K562 (cell line): ENCODE measurements around the gene ASB17. TPM values are rescaled to one million over a fixed set of nuclear protein-coding genes. Genes with fewer than 3 reads are reported as not detected.

ENCODE experiments used
- ATAC-seq: fragments of 200-7000 bp; cut with Tn5 transposase; 3 replicates; pipeline ENCODE4 v1.9.1; 2020; ENCODE audit warnings: moderate library complexity
- BruUV-seq: library from RNA; stranded (reverse); fragments of 400-500 nt; replicated peaks from 2 replicates; lab custom pipeline; 2021; lab: Mats Ljungman, UMichigan
- CTCF ChIA-PET: fragments of 300-600 bp; formaldehyde crosslinking; extraction: SDS; loops from one replicate; lab custom pipeline; 2021; ENCODE audit warnings: low intra/inter-chr PET ratio; lab: Yijun Ruan, JAX
- POLR2A ChIA-PET: fragments of 300-600, 350-650 bp; sonication (Branson Sonifier 250); formaldehyde crosslinking; extraction: SDS; loops from one replicate; lab custom pipeline; 2021; ENCODE audit warnings: antibody characterized with exemption, inconsistent platforms; lab: Yijun Ruan, JAX
- DNase-seq, 4 experiments: peaks; one replicate each; pipeline versions ENCODE4 v3.0.0 to v3.0.0-alpha.2; 2011 to 2018; ENCODE audit warnings: low spot score in 3 of 4, mixed read lengths in 3 of 4; ENCODE audit errors: extremely low read depth in 1 of 4
- FAIRE-seq: peaks from 2 replicates; lab custom pipeline; 2011; peaks lifted over from hg19 to GRCh38; lab: Jason Lieb, UNC
- H2AFZ ChIP-seq: 2 replicates; pipeline ENCODE4 v1.6.0; 2011; ENCODE audit warnings: low read depth, low read length, control low read depth, inconsistent platforms
- H3K27ac ChIP-seq: fragments of 200-600 bp; 3 replicates; pipeline ENCODE4 v1.8.0; 2011; ENCODE audit warnings: low read depth, mild to moderate bottlenecking, control low read depth, inconsistent platforms, low read length, moderate library complexity, mixed read lengths; ENCODE audit errors: extremely low read depth
- H3K27me3 ChIP-seq, 2 experiments: fragments of 300-600 bp in 1 of 2; 2 replicates in 1 of 2; 3 replicates in 1 of 2; pipeline versions ENCODE4 v1.6.0 to v1.8.0; 2011; ENCODE audit warnings: inconsistent platforms in 2 of 2, low read length in 2 of 2, mild to moderate bottlenecking in 1 of 2, mixed read lengths in 1 of 2, moderate library complexity in 1 of 2; ENCODE audit not compliant: control insufficient read depth in 2 of 2, insufficient read depth in 2 of 2
- H3K36me3 ChIP-seq: fragments of 300-600 bp; 3 replicates; pipeline ENCODE4 v1.8.0; 2011; ENCODE audit warnings: mild to moderate bottlenecking, low read length, inconsistent platforms; ENCODE audit not compliant: control insufficient read depth, insufficient read depth
- H3K4me1 ChIP-seq, 2 experiments: fragments of 200-600 bp in 1 of 2; replicated peaks in 1 of 2; 2 replicates in 1 of 2; 3 replicates in 1 of 2; pipeline versions ENCODE4 v1.5.1 to v1.8.0; 2011; ENCODE audit warnings: inconsistent platforms in 2 of 2, low read length in 2 of 2, mild to moderate bottlenecking in 1 of 2, mixed read lengths in 1 of 2, moderate library complexity in 1 of 2; ENCODE audit not compliant: control insufficient read depth in 2 of 2, insufficient read depth in 2 of 2
- H3K4me2 ChIP-seq: 2 replicates; pipeline ENCODE4 v1.6.1; 2011; ENCODE audit warnings: low read length, control low read depth, inconsistent platforms, mixed read lengths; ENCODE audit not compliant: insufficient read depth
- H3K4me3 ChIP-seq: fragments of 200-600 bp; sonication (generic), shearing (Covaris generic); 2 replicates; pipeline ENCODE4 v1.5.1; 2016; ENCODE audit warnings: control low read depth, inconsistent platforms
- H3K79me2 ChIP-seq: fragments of 200-600 bp; 3 replicates; pipeline ENCODE4 v1.8.0; 2011; ENCODE audit warnings: low read length, inconsistent platforms; ENCODE audit not compliant: control insufficient read depth, insufficient read depth
- H3K9ac ChIP-seq, 2 experiments: 2 replicates each; pipeline versions ENCODE4 v1.6.0 to v1.6.1; 2011; ENCODE audit warnings: low read depth in 2 of 2, low read length in 2 of 2, control low read depth in 1 of 2, inconsistent platforms in 1 of 2, mild to moderate bottlenecking in 1 of 2, mixed read lengths in 1 of 2; ENCODE audit not compliant: insufficient read depth in 1 of 2
- H3K9me1 ChIP-seq: one replicate; pipeline ENCODE4 v1.6.0; 2011; ENCODE audit warnings: inconsistent platforms, mild to moderate bottlenecking, low read length, moderate library complexity; ENCODE audit not compliant: control insufficient read depth, insufficient read depth
- H3K9me3 ChIP-seq: replicated peaks from 2 replicates; pipeline ENCODE4 v1.5.1; 2011; ENCODE audit warnings: low read depth, low read length, inconsistent platforms; ENCODE audit not compliant: control insufficient read depth, insufficient read depth
- H4K20me1 ChIP-seq: replicated peaks from 2 replicates; pipeline ENCODE4 v1.6.1; 2011; ENCODE audit warnings: low read length, inconsistent platforms, mixed read lengths; ENCODE audit not compliant: control insufficient read depth, insufficient read depth
- ERF ChIP-seq: fragments of 450-650 bp; formaldehyde crosslinking; IDR thresholded peaks from 2 replicates; pipeline ENCODE4 v1.4.0; 2020; ENCODE audit warnings: mild to moderate bottlenecking, mixed read lengths
- HNRNPH1 ChIP-seq: fragments of 200-400 bp; formaldehyde crosslinking; optimal IDR thresholded peaks from 2 replicates; pipeline ENCODE3; 2017; ENCODE audit warnings: low read depth, mild to moderate bottlenecking, low read length, moderate library complexity
- JUND ChIP-seq, 2 experiments: IDR thresholded peaks; 2 replicates in 1 of 2; 3 replicates in 1 of 2; pipeline ENCODE4 v1.6.1; 2011; ENCODE audit warnings: borderline replicate concordance in 2 of 2, low read depth in 2 of 2, low read length in 2 of 2, improper control_type of control experiment in 1 of 2, missing biosample characterization in 1 of 2, missing genetic modification characterization in 1 of 2, missing genetic modification reagents in 1 of 2
- KAT2B ChIP-seq: IDR thresholded peaks from one replicate; pipeline ENCODE4 v1.6.1; 2012; ENCODE audit warnings: low read depth, mild to moderate bottlenecking, control low read depth, inconsistent platforms, low read length, moderate library complexity
- RBBP5 ChIP-seq: fragments of 200-600 bp; sonication (generic); IDR thresholded peaks from 2 replicates; pipeline ENCODE4 v1.6.1; 2012; ENCODE audit warnings: borderline replicate concordance, mild to moderate bottlenecking, low read length, control low read depth, inconsistent platforms; ENCODE audit not compliant: insufficient read depth, poor library complexity, severe bottlenecking
- SMARCB1 ChIP-seq: IDR thresholded peaks from 2 replicates; pipeline ENCODE4 v1.6.1; 2011; ENCODE audit warnings: improper control_type of control experiment, low read depth; ENCODE audit not compliant: insufficient read length
- ZNF217 ChIP-seq: sonication (generic); formaldehyde crosslinking; IDR thresholded peaks from 2 replicates; pipeline ENCODE4 v1.8.0; 2022; ENCODE audit warnings: mild to moderate bottlenecking, missing genetic modification reagents
- ZNF79 ChIP-seq: fragments of 250-450 bp; sonication (Bioruptor Pico); IDR thresholded peaks from 2 replicates; pipeline ENCODE4 v1.4.0; 2020; ENCODE audit warnings: low read depth, mild to moderate bottlenecking, moderate library complexity
- WGBS: fragments of 100-300 bp; shearing (Covaris generic); methylation state at CpG from one replicate; pipeline ENCODE4 v1.1.6; 2016; ENCODE audit warnings: low coverage, mixed read lengths; ENCODE audit not compliant: insufficient coverage; ENCODE audit errors: missing lambda C conversion rate; 5-methylcytosine and 5-hydroxymethylcytosine counted together
- in situ Hi-C: fragments of 300-500 bp; cut with MboI; formaldehyde crosslinking; loops from 4 replicates; pipeline ENCODE4 v1.15.0; 2018; ENCODE audit warnings: inconsistent platforms, mixed read lengths
- intact Hi-C: fragments of 100-400 bp; cut with micrococcal nuclease; formaldehyde crosslinking; loops from 2 replicates; pipeline ENCODE4 v1.14.2; 2022
- polyA plus RNA-seq, 8 experiments: library from polyadenylated mRNA; depleted of rRNA in 4 of 8; stranded (reverse) in 5 of 8; unstranded in 3 of 8; fragments of >200 nt; fragmentation: Nextera tagmentation in 2 of 8; fragmentation: Illumina TruSeq in 1 of 8; extraction: Ambion mirVana in 2 of 8; extraction: Trizol in 1 of 8; gene quantifications; 2 replicates each; pipeline versions ENCODE4 v1.2.1 to v1.2.3, GENCODE V29; 2011 to 2014; ENCODE audit warnings: inconsistent platforms in 1 of 8, missing spikeins in 1 of 8
- total RNA-seq, 7 experiments: library from RNA; depleted of rRNA in 6 of 7; stranded (reverse); fragments of >200 nt in 6 of 7; fragmentation: Illumina TruSeq in 2 of 7; extraction: Trizol in 2 of 7; gene quantifications; 2 replicates each; pipeline versions ENCODE4 v1.2.1 to v1.2.3, GENCODE V29; 2011 to 2021; ENCODE audit warnings: low replicate concordance in 1 of 7
- TF ChIP-seq, protein P1 (sequence below): fragments of 250-450 bp; sonication (Bioruptor Pico); IDR thresholded peaks from 2 replicates; pipeline ENCODE4 v1.4.0; 2020; ENCODE audit warnings: borderline replicate concordance
- TF ChIP-seq, protein P2 (sequence below): fragments of 250-450 bp; sonication (Bioruptor Pico); IDR thresholded peaks from 2 replicates; pipeline ENCODE4 v1.8.0; 2021; ENCODE audit warnings: moderate library complexity, mild to moderate bottlenecking, inconsistent platforms
- TF ChIP-seq, protein P3 (sequence below): fragments of 150-350 bp; IDR thresholded peaks from 2 replicates; pipeline ENCODE4 v1.6.1; 2014; ENCODE audit warnings: low read depth, mild to moderate bottlenecking, low read length, borderline replicate concordance

The ASB17 gene
- total and polyA plus RNA-seq, 9 of the 15 experiments (the other 6 are each of a cell fraction or from before 2014, with no cell fraction given): not detected

DNA sequence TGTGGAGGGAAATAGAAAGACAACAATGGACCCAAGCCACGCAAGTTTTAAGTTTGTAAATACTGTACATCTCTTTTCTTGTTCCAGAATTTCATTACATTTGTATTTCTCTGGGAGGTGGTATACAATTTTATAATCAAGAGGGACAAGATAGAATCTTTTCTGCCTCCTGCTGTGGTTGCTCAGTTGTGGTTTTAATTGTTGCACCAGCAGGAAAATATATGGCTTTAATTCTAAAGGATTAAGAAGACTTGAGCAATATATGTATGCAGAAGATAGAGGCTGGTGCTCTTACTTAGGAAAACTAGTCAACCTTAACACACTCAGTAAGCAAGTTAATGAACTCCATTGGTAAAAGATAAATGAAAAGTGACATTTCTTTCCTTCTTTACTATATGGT, 19.8 kb upstream of the ASB17 start:
- Histone ChIP-seq H3K79me2 (no peaks in the 10 kb centered on the region), H3K36me3 (no peaks in the 10 kb centered on the region), H3K27ac (no peak overlapping the region), H4K20me1 (no peaks in the 10 kb centered on the region), H2AFZ (no peak overlapping the region), H3K9me3 (no peaks in the 10 kb centered on the region), H3K9ac (no peak overlapping the region), H3K9me1 (no peaks in the 10 kb centered on the region), H3K4me1 (no peaks in the 10 kb centered on the region), H3K4me2 (no peak overlapping the region), H3K4me3 (no peak overlapping the region), H3K27me3 (no peaks in the 10 kb centered on the region)
- in situ Hi-C loops (no loop called here), intact Hi-C loops (no loop called here)
- DNase-seq (no peak), FAIRE-seq (no peak), ATAC-seq (no peak)
- BruUV-seq: no TSS peak
- ChIA-PET POLR2A (no interaction called here), CTCF (no interaction called here)
- TF ChIP-seq, protein P1, sequence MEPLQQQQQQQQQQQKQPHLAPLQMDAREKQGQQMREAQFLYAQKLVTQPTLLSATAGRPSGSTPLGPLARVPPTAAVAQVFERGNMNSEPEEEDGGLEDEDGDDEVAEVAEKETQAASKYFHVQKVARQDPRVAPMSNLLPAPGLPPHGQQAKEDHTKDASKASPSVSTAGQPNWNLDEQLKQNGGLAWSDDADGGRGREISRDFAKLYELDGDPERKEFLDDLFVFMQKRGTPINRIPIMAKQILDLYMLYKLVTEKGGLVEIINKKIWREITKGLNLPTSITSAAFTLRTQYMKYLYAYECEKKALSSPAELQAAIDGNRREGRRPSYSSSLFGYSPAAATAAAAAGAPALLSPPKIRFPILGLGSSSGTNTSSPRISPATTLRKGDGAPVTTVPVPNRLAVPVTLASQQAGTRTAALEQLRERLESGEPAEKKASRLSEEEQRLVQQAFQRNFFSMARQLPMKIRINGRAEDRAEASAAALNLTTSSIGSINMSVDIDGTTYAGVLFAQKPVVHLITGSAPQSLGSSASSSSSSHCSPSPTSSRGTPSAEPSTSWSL: no peak
- TF ChIP-seq HNRNPH1 (no peak), ZNF79 (CRISPR knock-in tag) (no peak), RBBP5 (no peak)
- 0% methylated on average over 1 of the region's 1 CpG for WGBS

DNA sequence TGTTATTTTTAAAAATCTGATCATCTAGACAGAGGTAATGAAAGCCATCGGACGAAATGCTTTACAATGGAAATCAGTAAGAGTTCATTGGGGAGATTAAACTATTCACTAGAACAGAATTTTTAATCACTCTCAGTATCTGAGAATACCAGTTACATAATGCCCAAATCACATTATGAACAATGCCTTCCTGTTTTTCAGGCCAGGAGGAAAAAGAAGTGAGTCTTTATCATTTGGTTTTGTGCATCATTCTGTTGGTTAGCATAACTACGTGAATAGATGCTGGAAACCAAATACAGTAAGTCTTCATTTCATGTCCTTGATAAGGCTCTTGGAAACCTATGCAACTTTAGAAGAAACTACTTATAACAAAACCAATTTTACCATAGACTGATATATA, 18.0 kb upstream of the ASB17 start:
- no peak overlapping the region for H3K27ac ChIP-seq
- ATAC-seq: no peak
- TF ChIP-seq, protein P2, sequence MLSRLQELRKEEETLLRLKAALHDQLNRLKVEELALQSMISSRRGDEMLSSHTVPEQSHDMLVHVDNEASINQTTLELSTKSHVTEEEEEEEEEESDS (CRISPR knock-in tag): no peak
- no peak for TF ChIP-seq ZNF217
- no peak for TF ChIP-seq KAT2B
- TF ChIP-seq SMARCB1: no peak
- TF ChIP-seq ERF: no peak
- TF ChIP-seq, protein P3, sequence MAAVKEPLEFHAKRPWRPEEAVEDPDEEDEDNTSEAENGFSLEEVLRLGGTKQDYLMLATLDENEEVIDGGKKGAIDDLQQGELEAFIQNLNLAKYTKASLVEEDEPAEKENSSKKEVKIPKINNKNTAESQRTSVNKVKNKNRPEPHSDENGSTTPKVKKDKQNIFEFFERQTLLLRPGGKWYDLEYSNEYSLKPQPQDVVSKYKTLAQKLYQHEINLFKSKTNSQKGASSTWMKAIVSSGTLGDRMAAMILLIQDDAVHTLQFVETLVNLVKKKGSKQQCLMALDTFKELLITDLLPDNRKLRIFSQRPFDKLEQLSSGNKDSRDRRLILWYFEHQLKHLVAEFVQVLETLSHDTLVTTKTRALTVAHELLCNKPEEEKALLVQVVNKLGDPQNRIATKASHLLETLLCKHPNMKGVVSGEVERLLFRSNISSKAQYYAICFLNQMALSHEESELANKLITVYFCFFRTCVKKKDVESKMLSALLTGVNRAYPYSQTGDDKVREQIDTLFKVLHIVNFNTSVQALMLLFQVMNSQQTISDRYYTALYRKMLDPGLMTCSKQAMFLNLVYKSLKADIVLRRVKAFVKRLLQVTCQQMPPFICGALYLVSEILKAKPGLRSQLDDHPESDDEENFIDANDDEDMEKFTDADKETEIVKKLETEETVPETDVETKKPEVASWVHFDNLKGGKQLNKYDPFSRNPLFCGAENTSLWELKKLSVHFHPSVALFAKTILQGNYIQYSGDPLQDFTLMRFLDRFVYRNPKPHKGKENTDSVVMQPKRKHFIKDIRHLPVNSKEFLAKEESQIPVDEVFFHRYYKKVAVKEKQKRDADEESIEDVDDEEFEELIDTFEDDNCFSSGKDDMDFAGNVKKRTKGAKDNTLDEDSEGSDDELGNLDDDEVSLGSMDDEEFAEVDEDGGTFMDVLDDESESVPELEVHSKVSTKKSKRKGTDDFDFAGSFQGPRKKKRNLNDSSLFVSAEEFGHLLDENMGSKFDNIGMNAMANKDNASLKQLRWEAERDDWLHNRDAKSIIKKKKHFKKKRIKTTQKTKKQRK: no peak
- TF ChIP-seq JUND (IDR thresholded peaks at IDR 0.05; ENCODE audit: borderline replicate concordance, low read depth, low read length): no peak
- no peak for TF ChIP-seq JUND (tag; IDR thresholded peaks at IDR 0.05; ENCODE audit: borderline replicate concordance, low read depth, low read length)

More for the DNA sequence above, 18.0 kb upstream of the ASB17 start:
- H3K79me2 ChIP-seq: no peaks in the 10 kb centered on the region
- POLR2A ChIA-PET: no interaction called here
- H3K36me3 ChIP-seq: no peaks in the 10 kb centered on the region
- CTCF ChIA-PET: no interaction called here
- BruUV-seq: no TSS peak
- no peaks in the 10 kb centered on the region for H3K9me1 ChIP-seq
- no peaks in the 10 kb centered on the region for H4K20me1 ChIP-seq
- no peak overlapping the region for H3K9ac ChIP-seq
- no peaks in the 10 kb centered on the region for H3K9me3 ChIP-seq
- no peak overlapping the region for H3K4me2 ChIP-seq
- FAIRE-seq (no peak), DNase-seq (no peak)
- no peak overlapping the region for H3K4me3 ChIP-seq
- intact Hi-C loops: no loop called here
- WGBS: 0% methylated on average over 3 of the region's 3 CpGs
- H3K27me3 ChIP-seq: no peaks in the 10 kb centered on the region
- H3K4me1 ChIP-seq: no peaks in the 10 kb centered on the region
- in situ Hi-C loops: no loop called here
- no peak overlapping the region for H2AFZ ChIP-seq
